Kidney (tissue), 14 donors: ENCODE measurements around the gene STXBP5. TPM values are rescaled to one million over a fixed set of nuclear protein-coding genes. Genes with fewer than 3 reads are reported as not detected.
A peak's percentile ranks its signal among the peaks of the same experiment; 100 is the strongest.

Experiments used
- DNase-seq, 5 donors: peaks; one replicate each; pipeline ENCODE4 v3.0.0-alpha.2; 2013 to 2020
- FAIRE-seq: peaks from 2 replicates; lab custom pipeline; 2012; peaks lifted over from hg19 to GRCh38; lab: Jason Lieb, UNC
- H3K27ac ChIP-seq, 2 donors: one replicate each; pipeline ENCODE4 v1.7.0; 2013; ENCODE audit warnings: low read depth in 2 of 2, low read length in 2 of 2, inconsistent platforms in 1 of 2
- H3K27me3 ChIP-seq: one replicate; pipeline ENCODE4 v1.7.1; 2013; ENCODE audit warnings: low read length, inconsistent platforms; ENCODE audit not compliant: control insufficient read depth, insufficient read depth
- H3K36me3 ChIP-seq, 3 donors: one replicate each; pipeline versions ENCODE4 v1.7.0 to v1.7.1; 2013; ENCODE audit warnings: low read length in 3 of 3, control low read depth in 1 of 3, inconsistent platforms in 1 of 3; ENCODE audit not compliant: insufficient read depth in 3 of 3, control insufficient read depth in 2 of 3
- H3K4me1 ChIP-seq, 3 donors: one replicate each; pipeline versions ENCODE4 v1.7.0 to v1.7.1; 2013; ENCODE audit warnings: low read length in 3 of 3, inconsistent platforms in 1 of 3, low read depth in 1 of 3; ENCODE audit not compliant: control insufficient read depth in 2 of 3, insufficient read depth in 2 of 3
- H3K4me3 ChIP-seq, 3 donors: one replicate each; pipeline versions ENCODE4 v1.7.0 to v1.8.1; 2013; ENCODE audit warnings: low read length in 3 of 3, control low read depth in 1 of 3, inconsistent platforms in 1 of 3
- H3K9ac ChIP-seq, 3 donors: one replicate each; pipeline versions ENCODE4 v1.7.0 to v1.7.1; 2013; ENCODE audit warnings: low read length in 3 of 3, control low read depth in 1 of 3, inconsistent platforms in 1 of 3
- H3K9me3 ChIP-seq, 3 donors: one replicate each; pipeline versions ENCODE4 v1.7.0 to v1.7.1; 2013; ENCODE audit warnings: low read length in 3 of 3, control low read depth in 1 of 3, inconsistent platforms in 1 of 3; ENCODE audit not compliant: control insufficient read depth in 2 of 3, insufficient read depth in 1 of 3
- CTCF ChIP-seq: IDR thresholded peaks from 3 replicates; pipeline ENCODE4 v1.5.1; 2012; ENCODE audit warnings: mild to moderate bottlenecking, moderate library complexity, borderline replicate concordance; ENCODE audit not compliant: insufficient read depth; ENCODE audit errors: extremely low read depth
- intact Hi-C: fragments of 100-400 bp; cut with DNase I; formaldehyde crosslinking; loops from one replicate; pipeline ENCODE4 v1.11.1; 2022
- polyA plus RNA-seq: library from polyadenylated mRNA; stranded (reverse); fragments of 350-450 nt; fragmentation: Illumina TruSeq; extraction: RNeasy Lipid Tissue Mini Kit (QIAGEN cat#74804); gene quantifications from one replicate; pipeline ENCODE4 v1.2.3, GENCODE V29; 2014; ENCODE audit warnings: low read depth, low replicate concordance; ENCODE audit not compliant: insufficient read depth
- total RNA-seq: library from RNA; stranded (reverse); fragmentation: NEBNext Ultra II Directional; extraction: Animal tissue kit (Norgen Biotek cat#: 25700); gene quantifications from one replicate; pipeline ENCODE4 v1.2.1, GENCODE V29; 2021
- donor health status: control.
- donor health status: control.
- donor health status: control.
- donor health status: control.
- donor health status: control.
- donor health status: DM: yes; HTN: yes; CAD: no.
- donor health status: Normal renal cell carcinoma (clear cell type).

The STXBP5 gene
- total and polyA plus RNA-seq, 2 donors from 2014 or later: 2.0 to 13.6 TPM

DNA sequence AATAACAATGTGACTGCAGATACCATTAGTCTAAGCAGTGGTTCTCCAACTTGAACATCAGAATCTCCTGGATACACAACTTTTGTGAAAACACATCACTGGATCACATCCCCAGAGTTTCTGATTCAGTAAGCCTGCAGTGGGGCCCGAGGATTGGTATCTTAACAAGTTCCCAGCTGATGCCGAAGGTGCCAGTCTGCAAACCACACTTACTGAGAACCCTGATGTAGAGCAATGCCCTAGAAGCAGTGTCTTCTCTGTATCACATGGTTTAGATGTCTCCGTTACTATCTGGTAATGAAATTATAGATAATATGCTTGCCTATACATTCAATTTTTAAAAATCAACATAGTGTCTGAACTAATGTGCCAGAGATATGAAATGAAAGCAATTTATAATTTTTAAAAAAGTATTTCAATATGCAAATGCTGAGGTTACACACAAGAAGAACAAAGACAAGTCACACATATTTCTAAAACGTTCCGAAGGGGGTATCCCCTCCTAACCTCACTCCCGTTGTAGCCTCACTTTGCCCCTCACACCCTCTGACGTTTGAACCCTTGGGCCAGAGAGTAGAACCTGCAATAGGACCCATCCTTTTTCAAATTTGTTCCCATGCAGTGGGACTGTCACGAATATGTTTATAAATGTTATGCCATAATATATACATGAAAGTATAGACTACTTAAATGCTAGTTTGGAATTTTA is 188.9 kb downstream of the STXBP5 start:
- no peak for TF ChIP-seq CTCF
- FAIRE-seq: no peak
- intact Hi-C loops: no loop called here

GRCh38 chr6:147395158-147395557 is 190.9 kb downstream of the STXBP5 start:
- Histone ChIP-seq H3K9ac (no peak overlapping the region), H3K27ac (no peak overlapping the region), H3K9me3 (no peaks in the 10 kb centered on the region), H3K27me3 (no peaks in the 10 kb centered on the region), H3K36me3 (no peaks in the 10 kb centered on the region), H3K4me1 (no peaks in the 10 kb centered on the region), H3K4me3 (no peak overlapping the region)
- no peak for TF ChIP-seq CTCF
- intact Hi-C loops: no loop called here
- FAIRE-seq (no peak), DNase-seq (no peak)

More for the DNA sequence above, 188.9 kb downstream of the STXBP5 start:
- DNase-seq: peak in 1 of 5 donors; percentile 41
- Histone ChIP-seq H3K36me3 (no peaks in the 10 kb centered on the region), H3K9ac (no peak overlapping the region), H3K4me3 (no peak overlapping the region), H3K27ac (no peak overlapping the region), H3K27me3 (no peaks in the 10 kb centered on the region), H3K4me1 (no peaks in the 10 kb centered on the region), H3K9me3 (no peaks in the 10 kb centered on the region)

DNA sequence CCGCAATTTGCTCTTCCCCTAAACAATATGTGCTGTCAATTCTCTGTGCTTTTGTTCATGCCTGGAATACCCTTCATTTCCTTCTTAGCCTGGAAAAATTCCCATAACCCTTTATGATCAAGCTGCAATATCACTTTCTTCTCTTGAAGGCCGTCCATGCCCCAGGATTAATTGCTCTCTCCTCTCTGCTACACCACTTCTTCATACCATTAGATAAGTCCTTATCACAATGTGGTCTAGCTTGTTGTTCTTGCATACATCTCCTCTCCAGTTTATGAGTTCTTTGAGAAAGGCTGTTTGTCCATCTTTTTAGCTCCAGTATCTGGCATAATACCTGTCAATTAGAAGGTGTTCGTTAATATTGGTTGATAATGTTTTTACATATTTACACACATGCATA is 193.1 kb downstream of the STXBP5 start:
- DNase-seq (no peak), FAIRE-seq (no peak)
- H3K36me3 ChIP-seq: no peaks in the 10 kb centered on the region
- H3K27me3 ChIP-seq: no peaks in the 10 kb centered on the region
- H3K4me3 ChIP-seq: no peak overlapping the region
- H3K9ac ChIP-seq: no peak overlapping the region
- intact Hi-C loops: no loop called here
- H3K9me3 ChIP-seq: peaks cover 0 to 6% (median 0%) of the 10 kb centered on the region in 3 donors
- H3K27ac ChIP-seq: no peak overlapping the region
- no peak for TF ChIP-seq CTCF
- H3K4me1 ChIP-seq: no peaks in the 10 kb centered on the region
